Stimulated activated CD4-positive, alpha-beta T cell treated with anti-CD3 and anti-CD28 coated beads, Interleukin-12 subunit alpha, Interleukin-12 subunit beta, amount 100 ng/mL, for 24 hours (primary cell): Measurements from ENCODE around the gene BRSK1.
"Not testable (repeated sequence)": the region's sequence is repeated elsewhere in the genome, so short reads cannot be mapped to it uniquely, and the experiment has no call there.

Experiments used
- DNase-seq, 2 experiments: peaks; one replicate each; pipeline ENCODE4 v3.0.0-alpha.2; 2020; ENCODE audit warnings: low read depth in 2 of 2

The BRSK1 gene

GRCh38 chr19:55328774-55329318, 45.0 kb downstream of the BRSK1 start:
- DNase-seq, result not testable (repeated sequence)

DNA sequence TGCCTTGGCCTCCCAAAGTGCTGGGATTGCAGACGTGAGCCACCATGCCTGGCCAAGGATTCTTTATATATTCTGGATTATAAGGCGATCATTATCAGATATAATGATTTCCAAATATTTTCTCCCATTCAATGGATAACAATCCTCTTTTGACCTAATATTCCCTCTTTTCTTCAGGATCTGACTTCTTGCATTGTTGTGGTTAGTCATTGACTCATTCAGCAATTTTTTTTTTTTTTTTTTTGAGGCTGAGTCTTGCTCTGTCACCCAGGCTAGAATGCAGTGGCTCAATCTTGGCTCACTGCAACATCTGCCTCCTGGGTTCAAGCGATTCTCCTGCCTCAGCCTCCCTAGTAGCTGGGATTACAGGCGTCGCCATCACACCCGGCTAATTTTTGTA, 46.0 kb downstream of the BRSK1 start:
- DNase-seq, result not testable (repeated sequence)

- no peak for DNase-seq
Observed at GRCh38 chr19:55333870-55334269, 50.1 kb downstream of the BRSK1 start.

DNA sequence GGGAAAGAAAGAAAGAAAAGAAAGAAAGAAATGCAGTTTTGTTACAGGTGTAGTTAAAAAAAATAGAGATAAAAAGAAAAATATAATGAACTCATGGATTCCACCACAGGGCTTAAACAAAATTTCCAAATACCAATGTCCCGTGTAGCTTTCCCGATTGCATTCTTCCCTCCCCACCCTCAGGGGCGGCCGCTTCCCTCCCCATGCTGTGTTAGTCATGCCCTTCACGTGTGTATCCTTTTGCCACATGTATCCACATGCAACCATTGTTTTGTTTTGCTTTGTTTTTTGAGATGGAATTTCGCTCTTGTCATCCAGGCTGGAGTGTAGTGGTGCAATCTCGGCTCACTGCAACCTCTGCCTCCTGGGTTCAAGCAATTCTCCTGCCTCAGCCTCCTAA, 52.3 kb downstream of the BRSK1 start:
- no peak for DNase-seq

DNA sequence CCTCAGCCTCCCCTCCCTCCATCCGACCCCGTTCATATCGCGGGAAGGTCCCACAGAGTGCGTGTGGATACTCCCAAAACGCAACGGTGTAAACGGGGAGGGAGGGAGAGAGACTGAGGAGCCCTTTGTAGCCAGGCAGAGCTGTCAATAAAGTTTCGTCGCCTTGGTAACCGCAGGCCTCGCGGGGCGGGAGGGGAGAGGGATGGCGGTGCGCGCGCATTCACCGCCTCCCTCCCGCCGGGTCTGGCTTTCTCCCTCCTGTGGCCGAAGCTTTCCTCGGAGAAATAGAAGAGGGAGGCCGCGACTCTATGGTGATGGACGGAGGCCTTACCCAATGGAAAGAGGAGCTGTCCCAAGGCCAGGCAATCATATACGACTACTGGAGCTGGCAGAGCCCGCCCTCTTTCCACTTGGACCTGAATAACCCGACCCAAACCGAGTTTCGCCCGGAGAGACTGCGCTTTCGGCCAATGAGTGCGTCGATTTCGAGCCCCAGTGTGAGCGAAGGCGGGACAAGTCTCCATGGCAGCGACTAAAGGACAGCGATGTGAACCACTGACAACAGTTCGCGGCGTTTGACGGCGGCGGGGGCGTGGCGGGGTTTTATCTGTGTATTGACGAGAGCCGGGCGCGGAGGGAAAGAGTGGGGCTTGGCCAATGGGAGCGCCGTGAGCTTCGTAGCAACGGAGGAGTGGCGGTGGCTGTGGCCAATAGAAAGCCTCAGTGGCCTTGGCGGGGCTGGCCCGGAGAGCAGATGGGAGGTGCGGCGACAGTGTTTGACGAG, 55.5 kb downstream of the BRSK1 start, which contains the start of gene KMT5C:
Gene KMT5C, plus strand, starts transcription at position 772 of the 784 bp plus-strand sequence. CDS start 2,061 bp downstream, outside the sequence.
- DNase-seq, result peak; percentile 100

- no peak for DNase-seq
Observed at GRCh38 chr19:55339889-55340783, 56.3 kb downstream of the BRSK1 start.

GRCh38 chr19:55340784-55341147, 57.0 kb downstream of the BRSK1 start:
- DNase-seq, result no peak

GRCh38 chr19:55341171-55341588, 57.4 kb downstream of the BRSK1 start:
- DNase-seq, result peak; percentile 35 to 70

DNA sequence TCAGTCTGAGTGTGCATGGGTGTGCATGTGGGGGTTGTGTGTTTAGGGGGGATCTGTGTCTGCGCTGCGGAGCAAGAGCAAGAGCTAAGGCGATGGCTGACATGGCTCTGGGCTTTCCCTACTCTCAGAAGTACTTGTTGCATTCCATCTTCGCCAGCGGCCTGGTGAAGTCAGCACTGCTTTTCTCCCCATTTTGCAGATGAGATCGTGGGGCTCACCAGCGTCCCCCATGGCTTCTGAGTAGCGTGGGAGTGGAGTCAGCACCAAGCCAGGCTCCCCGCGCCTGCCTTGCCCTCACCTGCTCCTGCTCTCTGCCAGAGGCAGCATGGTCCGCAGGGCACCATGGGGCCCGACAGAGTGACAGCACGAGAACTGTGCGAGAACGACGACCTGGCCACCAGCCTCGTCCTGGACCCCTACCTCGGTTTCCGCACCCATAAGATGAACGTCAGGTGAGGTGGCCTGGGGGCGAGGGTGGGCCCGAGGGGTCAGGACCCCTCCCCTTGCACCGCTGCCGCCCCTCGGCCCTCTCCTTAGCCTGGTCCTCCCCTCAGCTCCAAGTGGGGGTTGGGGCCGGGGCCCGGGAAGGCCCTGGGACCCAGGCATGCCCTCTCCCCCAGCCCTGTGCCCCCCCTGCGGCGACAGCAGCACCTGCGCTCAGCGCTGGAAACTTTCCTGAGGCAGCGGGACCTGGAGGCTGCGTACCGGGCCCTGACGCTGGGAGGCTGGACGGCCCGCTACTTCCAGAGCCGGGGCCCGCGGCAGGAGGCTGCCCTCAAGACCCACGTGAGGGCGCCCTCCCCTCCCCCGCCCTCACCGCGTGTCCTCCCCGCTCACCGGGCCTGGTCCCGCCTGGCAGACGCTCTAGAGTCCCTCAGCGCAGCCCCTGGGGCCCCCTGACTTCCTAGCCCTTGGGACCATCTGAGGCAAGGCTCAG, 58.1 kb downstream of the BRSK1 start:
- no peak for DNase-seq

DNA sequence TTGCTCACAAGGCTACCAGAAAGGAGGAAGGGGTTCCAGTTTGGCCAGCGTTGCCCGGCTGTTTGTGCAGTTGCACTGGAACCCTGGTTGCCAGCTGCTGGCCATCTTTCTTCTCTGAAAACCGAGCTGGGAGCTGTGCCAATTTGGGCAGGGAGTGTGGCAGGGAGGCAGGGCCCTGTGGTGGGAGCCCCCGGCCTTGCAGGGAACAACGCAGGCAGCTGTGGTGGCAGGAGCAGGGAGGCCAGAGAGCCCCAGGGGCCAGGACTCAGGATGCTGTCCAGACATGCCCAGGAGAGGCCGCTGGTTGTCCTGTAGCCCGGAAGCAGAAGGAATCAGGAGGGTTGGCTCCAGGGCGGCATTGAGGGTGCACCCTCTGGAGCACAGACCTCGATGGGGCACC, 60.6 kb downstream of the BRSK1 start:
- DNase-seq, result no peak

- no peak for DNase-seq
Observed at GRCh38 chr19:55345101-55345817, 61.5 kb downstream of the BRSK1 start.

- DNase-seq, result no peak
Observed at GRCh38 chr19:55345818-55346724, 62.3 kb downstream of the BRSK1 start.

- DNase-seq, result no peak
Observed at GRCh38 chr19:55346725-55347441, 63.1 kb downstream of the BRSK1 start.

DNA sequence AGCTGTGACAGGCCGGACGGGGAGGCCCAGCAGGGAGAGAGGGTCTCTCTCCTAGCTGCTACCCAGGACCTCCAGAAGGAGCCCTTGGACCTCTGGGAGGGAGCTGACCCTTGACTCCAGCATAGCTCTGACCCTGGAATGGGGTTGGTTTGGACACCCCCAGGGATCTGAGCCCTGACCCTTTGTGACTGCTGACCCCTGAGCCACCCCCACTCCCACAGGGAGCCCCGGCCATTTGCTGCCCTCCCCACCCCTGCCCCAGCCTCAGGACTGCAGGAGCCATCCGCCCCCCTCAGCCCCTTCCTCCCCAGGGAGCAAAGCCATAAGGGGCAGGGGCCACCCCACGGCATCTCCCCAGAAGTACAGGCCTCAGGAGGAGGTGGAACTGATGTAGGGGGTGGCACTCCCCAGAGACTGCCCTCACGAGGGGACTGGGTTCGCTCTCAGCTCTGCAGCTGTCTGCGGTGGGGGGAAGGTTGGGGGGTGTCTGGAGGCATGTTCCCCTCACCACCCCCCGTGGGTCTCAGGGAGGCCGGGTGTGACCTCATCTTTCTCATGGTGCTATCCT, 63.7 kb downstream of the BRSK1 start:
- DNase-seq, result no peak

DNA sequence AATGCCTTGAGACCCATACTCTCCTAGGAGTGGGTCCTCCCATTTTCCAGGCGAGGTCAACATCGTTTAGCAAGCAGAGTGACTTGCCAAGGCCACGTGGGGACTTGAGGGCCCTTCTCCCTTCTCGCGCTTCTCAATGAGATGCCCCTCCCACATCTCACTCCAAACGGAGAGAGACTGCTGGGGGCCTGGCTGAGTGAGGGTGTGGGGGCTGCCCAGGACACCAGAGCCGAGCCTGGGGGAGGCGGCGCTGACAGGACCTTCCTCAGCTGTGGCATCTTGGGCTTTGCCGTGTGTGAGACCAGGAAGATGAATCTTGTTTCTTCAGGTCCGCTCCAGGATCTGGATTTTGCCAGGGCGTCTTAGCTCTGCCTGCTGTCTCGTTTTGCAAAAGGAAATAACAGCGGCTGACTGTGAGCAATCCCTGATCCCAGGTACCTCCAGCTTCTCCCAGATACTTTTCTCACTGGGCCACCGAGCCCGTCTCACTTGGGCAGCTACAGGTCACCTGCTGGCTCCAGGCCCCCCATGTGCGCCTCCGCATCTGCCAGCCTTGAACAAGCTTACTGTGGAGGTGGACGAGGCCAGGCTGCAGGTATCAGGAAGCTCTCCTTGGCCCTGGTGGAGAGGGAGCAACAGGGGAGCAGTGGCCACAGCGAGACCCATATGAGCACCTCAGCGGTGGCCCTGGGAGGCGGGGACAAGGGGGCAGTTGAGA, 64.7 kb downstream of the BRSK1 start:
- DNase-seq, result no peak

- no peak for DNase-seq
Observed at GRCh38 chr19:55350620-55351315, 67.0 kb downstream of the BRSK1 start.

DNA sequence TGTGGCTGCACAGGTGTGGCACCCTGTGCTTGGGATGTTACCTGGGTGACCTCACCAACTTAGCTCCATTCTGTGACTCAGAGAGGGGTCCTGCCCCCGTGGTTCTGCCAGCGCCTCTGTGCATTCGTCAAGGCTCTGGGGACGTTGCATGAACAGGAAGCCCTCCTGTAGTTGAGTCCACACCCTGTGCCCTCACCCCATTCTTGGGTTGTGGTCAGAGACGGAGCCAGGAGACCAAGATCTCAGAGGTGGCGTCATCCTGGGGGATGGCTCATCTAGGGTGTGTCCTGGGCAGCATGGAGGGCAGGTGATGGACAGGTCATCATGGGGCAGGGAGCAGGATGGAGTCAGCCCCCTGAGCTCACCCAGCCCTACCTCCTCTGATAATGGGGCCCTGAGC, 68.2 kb downstream of the BRSK1 start:
- DNase-seq, result no peak
